Breast epithelium (tissue), 4 donors: ENCODE measurements around the gene GPR31. TPM values are rescaled to one million over a fixed set of nuclear protein-coding genes. Genes with fewer than 3 reads are reported as not detected.

ENCODE experiments used
- DNase-seq, 2 donors: peaks; one replicate each; pipeline ENCODE4 v3.0.0-alpha.2; 2019; ENCODE audit warnings: low spot score in 2 of 2
- H3K27ac ChIP-seq, 2 donors: fragments of 200-600 bp; sonication (generic) in 1 of 2; one replicate each; pipeline ENCODE4 v1.5.1; 2016 to 2019; ENCODE audit warnings: mild to moderate bottlenecking in 1 of 2
- H3K27me3 ChIP-seq, 2 donors: fragments of 200-600 bp; sonication (generic) in 1 of 2; one replicate each; pipeline versions ENCODE4 v1.5.1 to v1.6.0; 2017 to 2019; ENCODE audit warnings: control low read depth in 1 of 2, mild to moderate bottlenecking in 1 of 2
- H3K36me3 ChIP-seq: fragments of 200-600 bp; one replicate; pipeline ENCODE4 v1.5.1; 2019
- H3K4me1 ChIP-seq, 2 donors: fragments of 200-600 bp; sonication (generic); one replicate each; pipeline ENCODE4 v1.5.1; 2016 to 2019; ENCODE audit warnings: control low read depth in 1 of 2
- H3K4me3 ChIP-seq, 3 donors: fragments of 200-600 bp; sonication (generic); 1 replicate in 2 of 3; 2 replicates in 1 of 3; pipeline ENCODE4 v1.5.1; 2016 to 2019; ENCODE audit warnings: mild to moderate bottlenecking in 3 of 3, moderate library complexity in 2 of 3
- H3K9me3 ChIP-seq, 2 donors: fragments of 200-600 bp; sonication (generic) in 1 of 2; one replicate each; pipeline ENCODE4 v1.5.1; 2016 to 2019; ENCODE audit warnings: control low read depth in 1 of 2
- CTCF ChIP-seq, 3 donors: fragments of 450-650 bp; IDR thresholded peaks; one replicate each; pipeline ENCODE4 v1.5.1; 2016 to 2017; ENCODE audit warnings: antibody characterized with exemption in 3 of 3, mild to moderate bottlenecking in 3 of 3, moderate library complexity in 3 of 3
- POLR2A ChIP-seq: fragments of 450-650 bp; IDR thresholded peaks from one replicate; pipeline ENCODE4 v1.6.1; 2016; ENCODE audit warnings: antibody characterized with exemption, mild to moderate bottlenecking, moderate library complexity
- POLR2AphosphoS5 ChIP-seq, 3 donors: sonication (generic); formaldehyde crosslinking; IDR thresholded peaks; one replicate each; pipeline ENCODE4 v1.6.1; 2017; ENCODE audit warnings: antibody characterized with exemption in 3 of 3
- intact Hi-C: fragments of 100-400 bp; cut with DNase I; formaldehyde crosslinking; loops from one replicate; pipeline ENCODE4 v1.15.1; 2023; ENCODE audit warnings: low total_unique reads
- total RNA-seq, 3 donors: library from RNA; depleted of rRNA; stranded (reverse); fragments of >200 nt; gene quantifications; one replicate each; pipeline ENCODE4 v1.1.0, GENCODE V29; 2016

GPR31 gene
- total RNA-seq, 3 donors from 2014 or later = not detected

- Histone ChIP-seq H3K9me3 (no peaks in the 10 kb centered on the region), H3K4me3 (peak overlapping the region in 2 of 3 donors; percentile 6 to 40), H3K4me1 (no peaks in the 10 kb centered on the region), H3K36me3 (no peaks in the 10 kb centered on the region), H3K27ac (no peak overlapping the region), H3K27me3 (no peaks in the 10 kb centered on the region)
- intact Hi-C loops = no loop called here
- TF ChIP-seq POLR2AphosphoS5 (IDR thresholded peaks at IDR 0.05) (no peak), POLR2A (no peak), CTCF (IDR thresholded peaks at IDR 0.05) (no peak)
- DNase-seq = no peak
Observed at GRCh38 chr6:167157414-167157813, 366 bp downstream of the GPR31 start.

- Histone ChIP-seq H3K36me3 (no peaks in the 10 kb centered on the region), H3K9me3 (no peaks in the 10 kb centered on the region), H3K4me3 (no peak overlapping the region), H3K27me3 (peaks cover 0 to 4% of the 10 kb centered on the region in 2 donors), H3K27ac (no peak overlapping the region), H3K4me1 (no peaks in the 10 kb centered on the region)
- intact Hi-C loops = no loop called here
- DNase-seq = no peak
- no peak for TF ChIP-seq POLR2AphosphoS5 (IDR thresholded peaks at IDR 0.05)
- no peak for TF ChIP-seq CTCF (IDR thresholded peaks at IDR 0.05)
- TF ChIP-seq POLR2A = no peak
Observed at GRCh38 chr6:167154895-167155294, 2.9 kb downstream of the GPR31 start.

DNA sequence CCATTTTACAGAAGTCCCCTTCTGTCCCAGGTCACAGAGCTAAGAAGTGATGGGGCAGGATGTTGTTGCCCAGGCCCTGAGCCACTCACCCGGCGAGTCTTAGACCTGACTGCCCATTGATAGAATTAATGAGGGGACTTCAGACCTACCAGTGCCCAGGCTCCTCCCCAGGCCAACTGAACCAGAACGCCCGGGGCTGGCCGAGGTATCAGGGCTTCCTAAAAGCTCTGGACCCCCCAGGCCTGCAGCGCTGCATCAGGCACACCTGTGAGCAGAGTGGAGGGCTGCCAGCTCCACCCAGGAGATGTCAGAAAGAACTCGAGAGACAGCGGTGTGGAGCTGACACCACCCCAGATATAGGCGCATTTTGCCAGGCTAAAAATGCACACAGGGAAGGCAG, 3.5 kb downstream of the GPR31 start:
- peaks cover 0 to 4% of the 10 kb centered on the region in 2 donors for H3K27me3 ChIP-seq
- no peaks in the 10 kb centered on the region for H3K4me1 ChIP-seq
- DNase-seq = no peak
- no peak for TF ChIP-seq POLR2AphosphoS5 (IDR thresholded peaks at IDR 0.05)
- TF ChIP-seq CTCF (IDR thresholded peaks at IDR 0.05) = no peak
- TF ChIP-seq POLR2A = no peak
- intact Hi-C loops = no loop called here
- no peak overlapping the region for H3K27ac ChIP-seq
- H3K9me3 ChIP-seq = no peaks in the 10 kb centered on the region
- H3K4me3 ChIP-seq = no peak overlapping the region
- H3K36me3 ChIP-seq = no peaks in the 10 kb centered on the region

DNA sequence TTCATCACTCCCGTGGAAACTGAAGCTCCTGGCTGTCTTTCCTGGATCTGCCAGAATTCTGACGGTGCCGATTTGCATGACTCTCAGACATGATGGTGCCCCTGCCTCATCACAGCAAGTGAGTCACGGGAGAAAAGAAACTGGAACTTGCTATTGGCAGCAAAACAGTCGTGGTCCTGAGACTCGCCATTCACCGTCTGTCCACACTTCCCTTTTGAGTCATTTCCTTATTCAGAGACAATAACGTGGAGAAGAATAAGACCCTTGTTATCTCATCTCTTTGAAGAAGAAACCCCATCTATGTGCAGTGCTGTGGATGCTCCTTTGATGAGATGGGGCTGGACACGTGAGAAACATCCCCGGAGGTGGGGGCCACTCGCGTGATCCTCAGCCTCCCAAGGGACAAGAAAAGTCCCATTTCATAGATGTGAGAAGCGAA, 4.2 kb downstream of the GPR31 start:
- intact Hi-C loops = no loop called here

GRCh38 chr6:167152862-167153261, 4.9 kb downstream of the GPR31 start:
- TF ChIP-seq CTCF (IDR thresholded peaks at IDR 0.05) (no peak), POLR2A (no peak), POLR2AphosphoS5 (IDR thresholded peaks at IDR 0.05) (no peak)
- Histone ChIP-seq H3K4me1 (no peaks in the 10 kb centered on the region), H3K27me3 (peaks cover 0 to 4% of the 10 kb centered on the region in 2 donors), H3K36me3 (no peaks in the 10 kb centered on the region), H3K27ac (no peak overlapping the region), H3K4me3 (no peak overlapping the region), H3K9me3 (no peaks in the 10 kb centered on the region)
- intact Hi-C loops = no loop called here
- no peak for DNase-seq

More for the DNA sequence above, 4.2 kb downstream of the GPR31 start:
- Histone ChIP-seq H3K27ac (no peak overlapping the region), H3K4me1 (no peaks in the 10 kb centered on the region), H3K4me3 (no peak overlapping the region), H3K27me3 (peaks cover 0 to 4% of the 10 kb centered on the region in 2 donors), H3K36me3 (no peaks in the 10 kb centered on the region), H3K9me3 (no peaks in the 10 kb centered on the region)
- no peak for TF ChIP-seq CTCF (IDR thresholded peaks at IDR 0.05)
- TF ChIP-seq POLR2AphosphoS5 (IDR thresholded peaks at IDR 0.05) = no peak
- no peak for TF ChIP-seq POLR2A
- no peak for DNase-seq
